Measurements from ENCODE around the gene RPH3AL.
"Not testable (repeated sequence)": the region's sequence is repeated elsewhere in the genome, so short reads cannot be mapped to it uniquely, and the experiment has no call there.

Gene RPH3AL

DNA sequence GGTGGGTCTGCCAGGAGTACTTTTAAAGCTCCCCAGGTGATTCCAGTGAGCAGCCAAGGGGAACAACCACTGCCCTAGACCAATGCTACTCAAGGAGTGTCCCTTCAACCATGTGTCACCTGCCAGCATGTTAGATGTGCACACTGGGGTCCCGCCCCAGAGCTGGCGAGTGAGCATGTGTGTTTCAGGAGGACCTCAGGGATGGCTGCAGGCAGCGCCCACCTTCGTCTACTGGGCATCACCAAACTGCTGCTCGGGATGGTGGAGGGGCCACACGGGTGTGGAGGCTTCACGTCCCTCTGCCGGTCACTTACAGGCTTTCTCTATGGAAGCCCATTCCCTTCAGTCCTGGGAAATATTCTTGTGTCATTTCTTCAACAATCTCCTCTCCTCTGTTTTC lies 142.2 kb downstream of the RPH3AL start:
- H4K8ac ChIP-seq (ENCODE audit: low read depth, low read length): no peak overlapping the region
- no peak overlapping the region for H3K27ac ChIP-seq (ENCODE audit: low read depth, low read length)
- no peaks in the 10 kb centered on the region for H3K4me1 ChIP-seq (ENCODE audit: control insufficient read depth, low read depth, low read length)
- no peak overlapping the region for H2BK15ac ChIP-seq (replicated peaks; ENCODE audit: low read depth)
- H3K4me2 ChIP-seq (ENCODE audit: low read length): no peak overlapping the region
- no peaks in the 10 kb centered on the region for H3K27me3 ChIP-seq (ENCODE audit: insufficient read depth, low read length, poor library complexity)
- no CpG with 5 or more reads among the region's 8 CpGs for WGBS (ENCODE audit: extremely low coverage, insufficient coverage, low lambda C conversion rate)
- no peaks in the 10 kb centered on the region for H3K36me3 ChIP-seq (ENCODE audit: control insufficient read depth, insufficient read depth, low read length)
- H3K23ac ChIP-seq (ENCODE audit: low read length): no peak overlapping the region
- no peak overlapping the region for H2AK5ac ChIP-seq (ENCODE audit: low read length)
- no peak overlapping the region for H2BK120ac ChIP-seq (ENCODE audit: low read depth, low read length)
- no peaks in the 10 kb centered on the region for H3K79me2 ChIP-seq (ENCODE audit: control insufficient read depth, insufficient read depth, low read length)
- H3K4ac ChIP-seq (ENCODE audit: low read depth, low read length): no peak overlapping the region
- no peak overlapping the region for H3K56ac ChIP-seq (ENCODE audit: low read length)
- no peak for DNase-seq
- H3K18ac ChIP-seq (ENCODE audit: low read length): no peak overlapping the region
- H3K4me3 ChIP-seq (ENCODE audit: low read length): no peak overlapping the region
- no peak overlapping the region for H3K9ac ChIP-seq (ENCODE audit: low read length)
- no peak overlapping the region for H2BK5ac ChIP-seq (ENCODE audit: low read length)
- no peak overlapping the region for H4K5ac ChIP-seq (ENCODE audit: low read length)
- H3K79me1 ChIP-seq (ENCODE audit: low read length): no peaks in the 10 kb centered on the region

DNA sequence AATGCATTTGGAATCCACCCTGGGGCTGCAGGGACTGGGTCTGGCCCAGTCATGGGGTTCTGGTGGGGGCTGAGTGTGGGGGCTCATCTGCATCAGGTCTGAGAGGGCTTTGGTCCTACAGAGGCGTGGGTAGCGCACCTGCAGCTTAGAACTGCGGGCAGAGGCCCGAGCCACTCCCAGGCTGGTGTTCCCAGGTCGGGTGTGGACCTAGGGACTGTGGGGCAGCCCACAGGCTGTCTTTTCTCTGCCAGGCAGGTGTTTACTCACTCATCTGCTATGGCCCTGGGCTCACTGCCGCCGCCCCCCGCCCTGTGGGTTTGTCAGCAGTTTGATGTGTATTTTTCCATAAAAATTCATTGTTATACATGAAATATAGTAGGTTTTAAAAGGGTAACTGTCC lies 144.2 kb downstream of the RPH3AL start:
- Histone ChIP-seq H3K27ac (ENCODE audit: low read depth, low read length) (no peak overlapping the region), H3K9ac (ENCODE audit: low read length) (no peak overlapping the region), H4K8ac (ENCODE audit: low read depth, low read length) (no peak overlapping the region), H3K18ac (ENCODE audit: low read length) (no peak overlapping the region), H3K23ac (ENCODE audit: low read length) (no peak overlapping the region), H3K79me2 (ENCODE audit: control insufficient read depth, insufficient read depth, low read length) (no peaks in the 10 kb centered on the region), H3K36me3 (ENCODE audit: control insufficient read depth, insufficient read depth, low read length) (no peaks in the 10 kb centered on the region), H3K4me2 (ENCODE audit: low read length) (no peak overlapping the region), H3K56ac (ENCODE audit: low read length) (no peak overlapping the region), H2BK15ac (replicated peaks; ENCODE audit: low read depth) (no peak overlapping the region), H3K4me3 (ENCODE audit: low read length) (no peak overlapping the region), H3K4me1 (ENCODE audit: control insufficient read depth, low read depth, low read length) (no peaks in the 10 kb centered on the region), H3K4ac (ENCODE audit: low read depth, low read length) (no peak overlapping the region), H2BK120ac (ENCODE audit: low read depth, low read length) (no peak overlapping the region), H4K5ac (ENCODE audit: low read length) (no peak overlapping the region), H3K79me1 (ENCODE audit: low read length) (no peaks in the 10 kb centered on the region), H3K27me3 (ENCODE audit: insufficient read depth, low read length, poor library complexity) (no peaks in the 10 kb centered on the region), H2BK5ac (ENCODE audit: low read length) (no peak overlapping the region), H2AK5ac (ENCODE audit: low read length) (no peak overlapping the region)
- no peak for DNase-seq
- WGBS (ENCODE audit: extremely low coverage, insufficient coverage, low lambda C conversion rate): no CpG with 5 or more reads among the region's 8 CpGs

GRCh38 chr17:207775-208174 lies 144.8 kb downstream of the RPH3AL start:
- WGBS (ENCODE audit: extremely low coverage, insufficient coverage, low lambda C conversion rate): no CpG with 5 or more reads among the region's 8 CpGs
- no peak overlapping the region for H3K27ac ChIP-seq (ENCODE audit: low read depth, low read length)
- no peak overlapping the region for H3K9ac ChIP-seq (ENCODE audit: low read length)
- H3K4me2 ChIP-seq (ENCODE audit: low read length): no peak overlapping the region
- H3K79me2 ChIP-seq (ENCODE audit: control insufficient read depth, insufficient read depth, low read length): no peaks in the 10 kb centered on the region
- H3K4me3 ChIP-seq (ENCODE audit: low read length): no peak overlapping the region
- no peak overlapping the region for H3K4ac ChIP-seq (ENCODE audit: low read depth, low read length)
- no peaks in the 10 kb centered on the region for H3K79me1 ChIP-seq (ENCODE audit: low read length)
- no peak overlapping the region for H3K56ac ChIP-seq (ENCODE audit: low read length)
- no peaks in the 10 kb centered on the region for H3K27me3 ChIP-seq (ENCODE audit: insufficient read depth, low read length, poor library complexity)
- H2BK120ac ChIP-seq (ENCODE audit: low read depth, low read length): no peak overlapping the region
- H2AK5ac ChIP-seq (ENCODE audit: low read length): no peak overlapping the region
- H3K4me1 ChIP-seq (ENCODE audit: control insufficient read depth, low read depth, low read length): no peaks in the 10 kb centered on the region
- H2BK5ac ChIP-seq (ENCODE audit: low read length): no peak overlapping the region
- H4K8ac ChIP-seq (ENCODE audit: low read depth, low read length): no peak overlapping the region
- no peak overlapping the region for H2BK15ac ChIP-seq (replicated peaks; ENCODE audit: low read depth)
- H3K23ac ChIP-seq (ENCODE audit: low read length): no peak overlapping the region
- no peak overlapping the region for H4K5ac ChIP-seq (ENCODE audit: low read length)
- H3K18ac ChIP-seq (ENCODE audit: low read length): no peak overlapping the region
- no peak for DNase-seq
- H3K36me3 ChIP-seq (ENCODE audit: control insufficient read depth, insufficient read depth, low read length): no peaks in the 10 kb centered on the region

GRCh38 chr17:206941-207560 lies 145.6 kb downstream of the RPH3AL start:
- H2BK120ac ChIP-seq (ENCODE audit: low read depth, low read length): no peak overlapping the region
- no peaks in the 10 kb centered on the region for H3K36me3 ChIP-seq (ENCODE audit: control insufficient read depth, insufficient read depth, low read length)
- H2BK15ac ChIP-seq (replicated peaks; ENCODE audit: low read depth): no peak overlapping the region
- DNase-seq: no peak
- H2BK5ac ChIP-seq (ENCODE audit: low read length): no peak overlapping the region
- no peaks in the 10 kb centered on the region for H3K79me1 ChIP-seq (ENCODE audit: low read length)
- H3K9ac ChIP-seq (ENCODE audit: low read length): no peak overlapping the region
- no peak overlapping the region for H3K18ac ChIP-seq (ENCODE audit: low read length)
- no peak overlapping the region for H4K8ac ChIP-seq (ENCODE audit: low read depth, low read length)
- no peak overlapping the region for H2AK5ac ChIP-seq (ENCODE audit: low read length)
- H3K23ac ChIP-seq (ENCODE audit: low read length): no peak overlapping the region
- no peak overlapping the region for H4K5ac ChIP-seq (ENCODE audit: low read length)
- no peak overlapping the region for H3K4ac ChIP-seq (ENCODE audit: low read depth, low read length)
- peak overlapping the region; percentile 7 for H3K56ac ChIP-seq (ENCODE audit: low read length)
- H3K27ac ChIP-seq (ENCODE audit: low read depth, low read length): no peak overlapping the region
- no peak overlapping the region for H3K4me2 ChIP-seq (ENCODE audit: low read length)
- H3K4me1 ChIP-seq (ENCODE audit: control insufficient read depth, low read depth, low read length): no peaks in the 10 kb centered on the region
- 100% methylated on average over 2 of the region's 37 CpGs for WGBS (ENCODE audit: extremely low coverage, insufficient coverage, low lambda C conversion rate)
- no peaks in the 10 kb centered on the region for H3K27me3 ChIP-seq (ENCODE audit: insufficient read depth, low read length, poor library complexity)
- no peak overlapping the region for H3K4me3 ChIP-seq (ENCODE audit: low read length)
- H3K79me2 ChIP-seq (ENCODE audit: control insufficient read depth, insufficient read depth, low read length): no peaks in the 10 kb centered on the region

- not testable (repeated sequence) for H3K56ac ChIP-seq (ENCODE audit: low read length); H3K36me3 ChIP-seq (ENCODE audit: control insufficient read depth, insufficient read depth, low read length); H3K9ac ChIP-seq (ENCODE audit: low read length); DNase-seq; H2BK5ac ChIP-seq (ENCODE audit: low read length); H2AK5ac ChIP-seq (ENCODE audit: low read length); H3K27ac ChIP-seq (ENCODE audit: low read depth, low read length); H3K4me3 ChIP-seq (ENCODE audit: low read length); H2BK15ac ChIP-seq (replicated peaks; ENCODE audit: low read depth); H3K27me3 ChIP-seq (ENCODE audit: insufficient read depth, low read length, poor library complexity); H3K79me2 ChIP-seq (ENCODE audit: control insufficient read depth, insufficient read depth, low read length); H3K4me2 ChIP-seq (ENCODE audit: low read length); H3K4me1 ChIP-seq (ENCODE audit: control insufficient read depth, low read depth, low read length); H3K18ac ChIP-seq (ENCODE audit: low read length); H2BK120ac ChIP-seq (ENCODE audit: low read depth, low read length); H4K8ac ChIP-seq (ENCODE audit: low read depth, low read length); H3K79me1 ChIP-seq (ENCODE audit: low read length); H3K4ac ChIP-seq (ENCODE audit: low read depth, low read length); H3K23ac ChIP-seq (ENCODE audit: low read length); H4K5ac ChIP-seq (ENCODE audit: low read length)
- no CpG with 5 or more reads among the region's 27 CpGs for WGBS (ENCODE audit: extremely low coverage, insufficient coverage, low lambda C conversion rate)
Measured at GRCh38 chr17:206484-206883, 146.1 kb downstream of the RPH3AL start.

DNA sequence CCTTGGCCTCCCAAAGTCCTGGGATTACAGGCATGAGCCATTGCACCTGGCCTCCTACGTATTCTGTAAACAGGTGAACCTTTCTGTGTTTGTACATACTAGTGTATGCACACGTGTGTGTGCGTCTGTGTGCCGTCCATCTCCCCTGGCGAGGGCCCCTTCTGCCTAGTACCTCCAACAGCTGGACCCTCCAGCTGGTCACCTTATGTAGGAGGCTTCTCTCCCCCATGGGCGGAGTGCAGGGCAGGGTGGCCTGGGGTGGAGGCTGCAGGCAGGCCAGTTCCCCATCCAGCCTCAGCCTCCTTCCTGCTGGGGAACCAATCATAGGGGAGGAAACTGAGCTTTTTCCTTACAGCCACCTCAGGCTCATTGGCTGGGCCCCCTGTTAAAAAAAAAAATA lies 146.8 kb downstream of the RPH3AL start:
- no peak overlapping the region for H3K4ac ChIP-seq (ENCODE audit: low read depth, low read length)
- H3K79me2 ChIP-seq (ENCODE audit: control insufficient read depth, insufficient read depth, low read length): no peaks in the 10 kb centered on the region
- no peaks in the 10 kb centered on the region for H3K4me1 ChIP-seq (ENCODE audit: control insufficient read depth, low read depth, low read length)
- no peak overlapping the region for H2BK15ac ChIP-seq (replicated peaks; ENCODE audit: low read depth)
- H3K18ac ChIP-seq (ENCODE audit: low read length): no peak overlapping the region
- DNase-seq: no peak
- no peak overlapping the region for H3K56ac ChIP-seq (ENCODE audit: low read length)
- H3K9ac ChIP-seq (ENCODE audit: low read length): no peak overlapping the region
- H2AK5ac ChIP-seq (ENCODE audit: low read length): no peak overlapping the region
- no peak overlapping the region for H3K4me3 ChIP-seq (ENCODE audit: low read length)
- H3K23ac ChIP-seq (ENCODE audit: low read length): no peak overlapping the region
- no CpG with 5 or more reads among the region's 6 CpGs for WGBS (ENCODE audit: extremely low coverage, insufficient coverage, low lambda C conversion rate)
- H3K79me1 ChIP-seq (ENCODE audit: low read length): no peaks in the 10 kb centered on the region
- no peak overlapping the region for H4K5ac ChIP-seq (ENCODE audit: low read length)
- no peaks in the 10 kb centered on the region for H3K36me3 ChIP-seq (ENCODE audit: control insufficient read depth, insufficient read depth, low read length)
- H4K8ac ChIP-seq (ENCODE audit: low read depth, low read length): no peak overlapping the region
- H2BK5ac ChIP-seq (ENCODE audit: low read length): no peak overlapping the region
- H3K4me2 ChIP-seq (ENCODE audit: low read length): no peak overlapping the region
- no peak overlapping the region for H3K27ac ChIP-seq (ENCODE audit: low read depth, low read length)
- H2BK120ac ChIP-seq (ENCODE audit: low read depth, low read length): no peak overlapping the region
- H3K27me3 ChIP-seq (ENCODE audit: insufficient read depth, low read length, poor library complexity): no peaks in the 10 kb centered on the region
